ENCODE data around the gene ATE1. TPM values are rescaled to one million over a fixed set of nuclear protein-coding genes. Genes with fewer than 3 reads are reported as not detected.

The ATE1 gene
- total and polyA plus RNA-seq, 2 experiments from 2014 or later: 17.4 to 24.5 TPM

GRCh38 chr10:121952226-121952625 lies 24.4 kb upstream of the ATE1 start:
- Mint-ChIP-seq H3K27me3 (ENCODE audit: insufficient read depth, low read depth, poor library complexity) (peaks cover 4% of the 10 kb centered on the region), H3K4me1 (peaks cover 10% of the 10 kb centered on the region), H3K36me3 (ENCODE audit: low read depth) (peaks cover 18% of the 10 kb centered on the region), H3K9me3 (no peaks in the 10 kb centered on the region), H3K27ac (no peak overlapping the region), H3K4me3 (no peak overlapping the region)
- H3K27me3 ChIP-seq (ENCODE audit: insufficient read depth): no peaks in the 10 kb centered on the region
- TF ChIP-seq ZNF331 (CRISPR knock-in tag; IDR thresholded peaks at IDR 0.05; ENCODE audit: low read depth): no peak
- TF ChIP-seq, protein P1, sequence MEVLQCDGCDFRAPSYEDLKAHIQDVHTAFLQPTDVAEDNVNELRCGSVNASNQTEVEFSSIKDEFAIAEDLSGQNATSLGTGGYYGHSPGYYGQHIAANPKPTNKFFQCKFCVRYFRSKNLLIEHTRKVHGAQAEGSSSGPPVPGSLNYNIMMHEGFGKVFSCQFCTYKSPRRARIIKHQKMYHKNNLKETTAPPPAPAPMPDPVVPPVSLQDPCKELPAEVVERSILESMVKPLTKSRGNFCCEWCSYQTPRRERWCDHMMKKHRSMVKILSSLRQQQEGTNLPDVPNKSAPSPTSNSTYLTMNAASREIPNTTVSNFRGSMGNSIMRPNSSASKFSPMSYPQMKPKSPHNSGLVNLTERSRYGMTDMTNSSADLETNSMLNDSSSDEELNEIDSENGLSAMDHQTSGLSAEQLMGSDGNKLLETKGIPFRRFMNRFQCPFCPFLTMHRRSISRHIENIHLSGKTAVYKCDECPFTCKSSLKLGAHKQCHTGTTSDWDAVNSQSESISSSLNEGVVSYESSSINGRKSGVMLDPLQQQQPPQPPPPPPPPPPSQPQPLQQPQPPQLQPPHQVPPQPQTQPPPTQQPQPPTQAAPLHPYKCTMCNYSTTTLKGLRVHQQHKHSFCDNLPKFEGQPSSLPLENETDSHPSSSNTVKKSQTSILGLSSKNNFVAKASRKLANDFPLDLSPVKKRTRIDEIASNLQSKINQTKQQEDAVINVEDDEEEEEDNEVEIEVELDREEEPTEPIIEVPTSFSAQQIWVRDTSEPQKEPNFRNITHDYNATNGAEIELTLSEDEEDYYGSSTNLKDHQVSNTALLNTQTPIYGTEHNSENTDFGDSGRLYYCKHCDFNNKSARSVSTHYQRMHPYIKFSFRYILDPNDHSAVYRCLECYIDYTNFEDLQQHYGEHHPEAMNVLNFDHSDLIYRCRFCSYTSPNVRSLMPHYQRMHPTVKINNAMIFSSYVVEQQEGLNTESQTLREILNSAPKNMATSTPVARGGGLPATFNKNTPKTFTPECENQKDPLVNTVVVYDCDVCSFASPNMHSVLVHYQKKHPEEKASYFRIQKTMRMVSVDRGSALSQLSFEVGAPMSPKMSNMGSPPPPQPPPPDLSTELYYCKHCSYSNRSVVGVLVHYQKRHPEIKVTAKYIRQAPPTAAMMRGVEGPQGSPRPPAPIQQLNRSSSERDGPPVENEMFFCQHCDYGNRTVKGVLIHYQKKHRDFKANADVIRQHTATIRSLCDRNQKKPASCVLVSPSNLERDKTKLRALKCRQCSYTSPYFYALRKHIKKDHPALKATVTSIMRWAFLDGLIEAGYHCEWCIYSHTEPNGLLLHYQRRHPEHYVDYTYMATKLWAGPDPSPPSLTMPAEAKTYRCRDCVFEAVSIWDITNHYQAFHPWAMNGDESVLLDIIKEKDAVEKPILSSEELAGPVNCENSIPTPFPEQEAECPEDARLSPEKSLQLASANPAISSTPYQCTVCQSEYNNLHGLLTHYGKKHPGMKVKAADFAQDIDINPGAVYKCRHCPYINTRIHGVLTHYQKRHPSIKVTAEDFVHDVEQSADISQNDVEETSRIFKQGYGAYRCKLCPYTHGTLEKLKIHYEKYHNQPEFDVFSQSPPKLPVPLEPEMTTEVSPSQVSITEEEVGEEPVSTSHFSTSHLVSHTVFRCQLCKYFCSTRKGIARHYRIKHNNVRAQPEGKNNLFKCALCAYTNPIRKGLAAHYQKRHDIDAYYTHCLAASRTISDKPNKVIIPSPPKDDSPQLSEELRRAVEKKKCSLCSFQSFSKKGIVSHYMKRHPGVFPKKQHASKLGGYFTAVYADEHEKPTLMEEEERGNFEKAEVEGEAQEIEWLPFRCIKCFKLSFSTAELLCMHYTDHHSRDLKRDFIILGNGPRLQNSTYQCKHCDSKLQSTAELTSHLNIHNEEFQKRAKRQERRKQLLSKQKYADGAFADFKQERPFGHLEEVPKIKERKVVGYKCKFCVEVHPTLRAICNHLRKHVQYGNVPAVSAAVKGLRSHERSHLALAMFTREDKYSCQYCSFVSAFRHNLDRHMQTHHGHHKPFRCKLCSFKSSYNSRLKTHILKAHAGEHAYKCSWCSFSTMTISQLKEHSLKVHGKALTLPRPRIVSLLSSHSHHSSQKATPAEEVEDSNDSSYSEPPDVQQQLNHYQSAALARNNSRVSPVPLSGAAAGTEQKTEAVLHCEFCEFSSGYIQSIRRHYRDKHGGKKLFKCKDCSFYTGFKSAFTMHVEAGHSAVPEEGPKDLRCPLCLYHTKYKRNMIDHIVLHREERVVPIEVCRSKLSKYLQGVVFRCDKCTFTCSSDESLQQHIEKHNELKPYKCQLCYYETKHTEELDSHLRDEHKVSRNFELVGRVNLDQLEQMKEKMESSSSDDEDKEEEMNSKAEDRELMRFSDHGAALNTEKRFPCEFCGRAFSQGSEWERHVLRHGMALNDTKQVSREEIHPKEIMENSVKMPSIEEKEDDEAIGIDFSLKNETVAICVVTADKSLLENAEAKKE (CRISPR knock-in tag; IDR thresholded peaks at IDR 0.05): no peak
- TF ChIP-seq EZH2 (IDR thresholded peaks at IDR 0.05; ENCODE audit: low read depth, unreplicated experiment): no peak
- TF ChIP-seq ZNF114 (CRISPR knock-in tag; IDR thresholded peaks at IDR 0.05): no peak
- no peak for TF ChIP-seq POLR2AphosphoS5 (IDR thresholded peaks at IDR 0.05; ENCODE audit: low read depth)
- TF ChIP-seq, protein P2, sequence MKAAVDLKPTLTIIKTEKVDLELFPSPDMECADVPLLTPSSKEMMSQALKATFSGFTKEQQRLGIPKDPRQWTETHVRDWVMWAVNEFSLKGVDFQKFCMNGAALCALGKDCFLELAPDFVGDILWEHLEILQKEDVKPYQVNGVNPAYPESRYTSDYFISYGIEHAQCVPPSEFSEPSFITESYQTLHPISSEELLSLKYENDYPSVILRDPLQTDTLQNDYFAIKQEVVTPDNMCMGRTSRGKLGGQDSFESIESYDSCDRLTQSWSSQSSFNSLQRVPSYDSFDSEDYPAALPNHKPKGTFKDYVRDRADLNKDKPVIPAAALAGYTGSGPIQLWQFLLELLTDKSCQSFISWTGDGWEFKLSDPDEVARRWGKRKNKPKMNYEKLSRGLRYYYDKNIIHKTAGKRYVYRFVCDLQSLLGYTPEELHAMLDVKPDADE (IDR thresholded peaks at IDR 0.05): no peak
- no peak for TF ChIP-seq NANOG (IDR thresholded peaks at IDR 0.05; ENCODE audit: borderline replicate concordance)
- no peak for TF ChIP-seq STAT1 (IDR thresholded peaks at IDR 0.05; ENCODE audit: unreplicated experiment)
- H3F3A ChIP-seq (replicated peaks; ENCODE audit: low read depth): no peaks in the 10 kb centered on the region
- no peaks in the 10 kb centered on the region for H3K36me3 ChIP-seq (ENCODE audit: insufficient read depth)
- H3K4me3 ChIP-seq: no peak overlapping the region
- no peaks in the 10 kb centered on the region for H3K79me2 ChIP-seq (replicated peaks; ENCODE audit: insufficient read depth)
- ATAC-seq: no peak
- no peak for DNase-seq (ENCODE audit: low spot score)
- no peaks in the 10 kb centered on the region for H3K9me2 ChIP-seq (ENCODE audit: insufficient read depth)
- no peak overlapping the region for H2AFZ ChIP-seq
- no peaks in the 10 kb centered on the region for H3K4me1 ChIP-seq (ENCODE audit: insufficient read depth)
- no peaks in the 10 kb centered on the region for H4K20me1 ChIP-seq (replicated peaks; ENCODE audit: insufficient read depth)
- no peak overlapping the region for H3K4me2 ChIP-seq
- no peak overlapping the region for H3K27ac ChIP-seq (ENCODE audit: low read depth)

Measured in GM23338 (cell line).